ENCODE measurements around the gene WNK1. TPM values are rescaled to one million over a fixed set of nuclear protein-coding genes. Genes with fewer than 3 reads are reported as not detected.
"Not testable (repeated sequence)": the region's sequence is repeated elsewhere in the genome, so short reads cannot be mapped to it uniquely, and the experiment has no call there.

The WNK1 gene
- total RNA-seq, 1 donor from 2014 or later: 157 TPM

GRCh38 chr12:920676-921075 lies 168.3 kb downstream of the WNK1 start:
- peaks cover 57% of the 10 kb centered on the region for H3K36me3 Mint-ChIP-seq (ENCODE audit: low read depth)
- peaks cover 5% of the 10 kb centered on the region for H3K4me1 Mint-ChIP-seq (ENCODE audit: low read depth)
- intact Hi-C loops (cut with micrococcal nuclease): no loop called here
- peak overlapping the region; percentile 14 for H3K27ac Mint-ChIP-seq
- H3K4me3 Mint-ChIP-seq (ENCODE audit: low read depth): no peak overlapping the region
- H3K27me3 Mint-ChIP-seq (ENCODE audit: low read depth): no peaks in the 10 kb centered on the region
- no peak for DNase-seq (ENCODE audit: low spot score)
- H3K9me3 Mint-ChIP-seq: no peaks in the 10 kb centered on the region

- H3K27ac Mint-ChIP-seq: no peak overlapping the region
- H3K9me3 Mint-ChIP-seq: no peaks in the 10 kb centered on the region
- H3K36me3 Mint-ChIP-seq (ENCODE audit: low read depth): peaks cover 55% of the 10 kb centered on the region
- no peaks in the 10 kb centered on the region for H3K4me1 Mint-ChIP-seq (ENCODE audit: low read depth)
- DNase-seq (ENCODE audit: low spot score): no peak
- no peaks in the 10 kb centered on the region for H3K27me3 Mint-ChIP-seq (ENCODE audit: low read depth)
- intact Hi-C loops (cut with micrococcal nuclease): no loop called here
- H3K4me3 Mint-ChIP-seq (ENCODE audit: low read depth): no peak overlapping the region
Observed at GRCh38 chr12:922285-922684, 169.9 kb downstream of the WNK1 start.

GRCh38 chr12:926641-927040 lies 174.3 kb downstream of the WNK1 start:
- intact Hi-C loops (cut with micrococcal nuclease): no loop called here
- no peaks in the 10 kb centered on the region for H3K27me3 Mint-ChIP-seq (ENCODE audit: low read depth)
- H3K9me3 Mint-ChIP-seq: no peaks in the 10 kb centered on the region
- H3K4me1 Mint-ChIP-seq (ENCODE audit: low read depth): no peaks in the 10 kb centered on the region
- DNase-seq (ENCODE audit: low spot score): no peak
- H3K27ac Mint-ChIP-seq: no peak overlapping the region
- no peak overlapping the region for H3K4me3 Mint-ChIP-seq (ENCODE audit: low read depth)
- H3K36me3 Mint-ChIP-seq (ENCODE audit: low read depth): peaks cover 54% of the 10 kb centered on the region

- no peak for DNase-seq (ENCODE audit: low spot score)
- Mint-ChIP-seq H3K36me3 (ENCODE audit: low read depth) (peaks cover 39% of the 10 kb centered on the region), H3K9me3 (no peaks in the 10 kb centered on the region), H3K4me3 (ENCODE audit: low read depth) (no peak overlapping the region), H3K27me3 (ENCODE audit: low read depth) (no peaks in the 10 kb centered on the region), H3K4me1 (ENCODE audit: low read depth) (no peaks in the 10 kb centered on the region), H3K27ac (no peak overlapping the region)
- intact Hi-C loops (cut with micrococcal nuclease): no loop called here
Observed at GRCh38 chr12:931060-931459, 178.7 kb downstream of the WNK1 start.

- H3K36me3 Mint-ChIP-seq (ENCODE audit: low read depth): peaks cover 35% of the 10 kb centered on the region
- intact Hi-C loops (cut with micrococcal nuclease): no loop called here
- H3K4me3 Mint-ChIP-seq (ENCODE audit: low read depth): no peak overlapping the region
- H3K27me3 Mint-ChIP-seq (ENCODE audit: low read depth): no peaks in the 10 kb centered on the region
- H3K4me1 Mint-ChIP-seq (ENCODE audit: low read depth): no peaks in the 10 kb centered on the region
- no peaks in the 10 kb centered on the region for H3K9me3 Mint-ChIP-seq
- DNase-seq (ENCODE audit: low spot score): no peak
- no peak overlapping the region for H3K27ac Mint-ChIP-seq
Observed at GRCh38 chr12:931591-931990, 179.2 kb downstream of the WNK1 start.

- H3K27ac Mint-ChIP-seq; DNase-seq (ENCODE audit: low spot score); H3K9me3 Mint-ChIP-seq; H3K4me3 Mint-ChIP-seq (ENCODE audit: low read depth); intact Hi-C loops (cut with micrococcal nuclease); H3K4me1 Mint-ChIP-seq (ENCODE audit: low read depth); H3K27me3 Mint-ChIP-seq (ENCODE audit: low read depth): not testable (repeated sequence)
- peaks cover 41% of the 10 kb centered on the region for H3K36me3 Mint-ChIP-seq (ENCODE audit: low read depth)
Observed at GRCh38 chr12:935891-936290, 183.5 kb downstream of the WNK1 start.

- intact Hi-C loops (cut with micrococcal nuclease): no loop called here
- Mint-ChIP-seq H3K27me3 (ENCODE audit: low read depth) (no peaks in the 10 kb centered on the region), H3K4me1 (ENCODE audit: low read depth) (peaks cover 6% of the 10 kb centered on the region), H3K36me3 (ENCODE audit: low read depth) (peaks cover 39% of the 10 kb centered on the region), H3K27ac (no peak overlapping the region), H3K4me3 (ENCODE audit: low read depth) (no peak overlapping the region), H3K9me3 (no peaks in the 10 kb centered on the region)
- DNase-seq (ENCODE audit: low spot score): no peak
Observed at GRCh38 chr12:936377-937345, 184.3 kb downstream of the WNK1 start.

- Mint-ChIP-seq H3K9me3 (no peaks in the 10 kb centered on the region), H3K27ac (no peak overlapping the region), H3K27me3 (ENCODE audit: low read depth) (no peaks in the 10 kb centered on the region), H3K36me3 (ENCODE audit: low read depth) (peaks cover 47% of the 10 kb centered on the region), H3K4me3 (ENCODE audit: low read depth) (no peak overlapping the region), H3K4me1 (ENCODE audit: low read depth) (peaks cover 7% of the 10 kb centered on the region)
- no peak for DNase-seq (ENCODE audit: low spot score)
- intact Hi-C loops (cut with micrococcal nuclease): no loop called here
Observed at GRCh38 chr12:938810-939209, 186.4 kb downstream of the WNK1 start.

GRCh38 chr12:943051-943450 lies 190.7 kb downstream of the WNK1 start:
- H3K27ac Mint-ChIP-seq: no peak overlapping the region

GRCh38 chr12:944211-944610 lies 191.8 kb downstream of the WNK1 start:
- Mint-ChIP-seq H3K36me3 (ENCODE audit: low read depth) (peaks cover 65% of the 10 kb centered on the region), H3K9me3 (no peaks in the 10 kb centered on the region), H3K4me3 (ENCODE audit: low read depth) (peak overlapping the region; percentile 21), H3K27me3 (ENCODE audit: low read depth) (no peaks in the 10 kb centered on the region), H3K27ac (peak overlapping the region; percentile 53), H3K4me1 (ENCODE audit: low read depth) (peaks cover 43% of the 10 kb centered on the region)
- no peak for DNase-seq (ENCODE audit: low spot score)
- intact Hi-C loops (cut with micrococcal nuclease): no loop called here

More at GRCh38 chr12:943051-943450, 190.7 kb downstream of the WNK1 start:
- H3K4me3 Mint-ChIP-seq (ENCODE audit: low read depth): no peak overlapping the region
- peaks cover 34% of the 10 kb centered on the region for H3K4me1 Mint-ChIP-seq (ENCODE audit: low read depth)
- H3K27me3 Mint-ChIP-seq (ENCODE audit: low read depth): no peaks in the 10 kb centered on the region
- no peaks in the 10 kb centered on the region for H3K9me3 Mint-ChIP-seq
- no peak for DNase-seq (ENCODE audit: low spot score)
- intact Hi-C loops (cut with micrococcal nuclease): no loop called here
- peaks cover 64% of the 10 kb centered on the region for H3K36me3 Mint-ChIP-seq (ENCODE audit: low read depth)

GRCh38 chr12:946212-946611 lies 193.8 kb downstream of the WNK1 start:
- Mint-ChIP-seq H3K4me3 (ENCODE audit: low read depth) (peak overlapping the region; percentile 37), H3K36me3 (ENCODE audit: low read depth) (peaks cover 48% of the 10 kb centered on the region), H3K27me3 (ENCODE audit: low read depth) (no peaks in the 10 kb centered on the region), H3K4me1 (ENCODE audit: low read depth) (peaks cover 37% of the 10 kb centered on the region), H3K27ac (peak overlapping the region; percentile 68), H3K9me3 (no peaks in the 10 kb centered on the region)
- no peak for DNase-seq (ENCODE audit: low spot score)
- intact Hi-C loops (cut with micrococcal nuclease): loop anchor here (5.0 kb wide), 3 partner anchors 314 to 646 kb away; partner anchors contain the start of gene FBXL14

GRCh38 chr12:946631-947030 lies 194.3 kb downstream of the WNK1 start:
- H3K4me3 Mint-ChIP-seq (ENCODE audit: low read depth): peak overlapping the region; percentile 37
- H3K9me3 Mint-ChIP-seq: no peaks in the 10 kb centered on the region
- H3K27me3 Mint-ChIP-seq (ENCODE audit: low read depth): no peaks in the 10 kb centered on the region
- peak overlapping the region; percentile 68 for H3K27ac Mint-ChIP-seq
- H3K4me1 Mint-ChIP-seq (ENCODE audit: low read depth): peaks cover 37% of the 10 kb centered on the region
- intact Hi-C loops (cut with micrococcal nuclease): loop anchor here (5.0 kb wide), 3 partner anchors 314 to 646 kb away; partner anchors contain the start of gene FBXL14
- peaks cover 48% of the 10 kb centered on the region for H3K36me3 Mint-ChIP-seq (ENCODE audit: low read depth)
- no peak for DNase-seq (ENCODE audit: low spot score)

- DNase-seq (ENCODE audit: low spot score): no peak
- Mint-ChIP-seq H3K4me1 (ENCODE audit: low read depth) (peaks cover 37% of the 10 kb centered on the region), H3K4me3 (ENCODE audit: low read depth) (peak overlapping the region; percentile 96), H3K36me3 (ENCODE audit: low read depth) (peaks cover 38% of the 10 kb centered on the region), H3K27me3 (ENCODE audit: low read depth) (no peaks in the 10 kb centered on the region), H3K9me3 (no peaks in the 10 kb centered on the region), H3K27ac (peak overlapping the region; percentile 6)
- intact Hi-C loops (cut with micrococcal nuclease): loop anchor here (2.0 to 5.0 kb wide), 5 partner anchors 43 to 644 kb away; partner anchors contain the start of genes ERC1 and FBXL14
Observed at GRCh38 chr12:948238-948637, 195.9 kb downstream of the WNK1 start.

Measured in activated T-helper 2 cell treated with anti-CD3 and anti-CD28 coated beads, Interferon-gamma antibody, Interleukin-2, Interleukin-4, amounts not matched to agents 10 μg/mL and 5 μg/mL and 100 μg/mL, durations not matched to agents 14 hours and 24 hours and 36 hours (primary cell).